CD4-positive, alpha-beta T cell treated with Interleukin-1 beta for 1 hour (primary cell): Measurements from ENCODE around the gene TBX21.

Source experiments
- DNase-seq, 2 donors: peaks; one replicate each; pipeline ENCODE4 v3.0.0-alpha.2; 2020 to 2022

TBX21 gene

GRCh38 chr17:47776330-47777197 is 43.5 kb downstream of the TBX21 start:
- peak; percentile 31 to 61 for DNase-seq

DNA sequence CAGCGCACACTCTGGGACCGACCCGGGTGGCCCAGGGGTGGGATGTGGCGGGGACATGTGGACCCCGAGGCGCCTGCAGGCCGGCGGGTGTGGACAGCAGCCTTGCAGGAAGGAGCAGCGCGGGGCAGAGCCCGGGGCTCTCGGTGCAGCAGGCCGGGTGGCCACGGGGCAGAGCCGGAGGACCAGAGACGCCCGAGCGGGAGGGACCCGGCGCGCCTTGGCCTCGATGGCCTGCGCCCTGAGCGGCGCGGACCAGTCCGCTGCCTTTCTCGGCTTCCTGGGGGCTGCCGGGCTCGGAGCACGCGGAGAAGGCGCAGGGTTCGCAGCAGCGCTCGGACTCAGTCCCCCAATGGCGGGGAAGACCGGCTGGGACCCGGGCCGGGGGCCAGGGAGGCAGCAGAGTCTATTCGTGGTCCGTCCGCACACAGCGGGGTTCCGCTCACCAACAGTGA is 45.2 kb downstream of the TBX21 start:
- no peak for DNase-seq

DNA sequence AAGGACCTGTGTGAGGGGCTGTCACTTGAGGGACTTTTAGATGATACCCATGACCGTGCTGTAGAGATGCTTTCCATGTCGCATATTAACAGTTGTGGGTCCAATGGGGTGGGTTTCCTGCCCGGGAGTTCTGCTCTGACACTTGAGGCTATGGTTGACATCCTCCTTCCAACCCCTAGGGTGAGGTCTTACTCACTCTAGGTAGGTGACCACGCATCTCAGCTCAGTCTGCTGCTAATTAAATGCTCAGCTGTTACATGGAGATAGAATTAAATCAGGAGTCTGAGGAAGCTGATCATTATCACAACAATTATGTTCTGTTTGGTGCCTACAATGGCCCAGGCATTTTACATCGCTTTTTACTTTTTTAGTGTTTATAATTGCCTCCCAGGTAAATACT is 48.4 kb downstream of the TBX21 start:
- no peak for DNase-seq

DNA sequence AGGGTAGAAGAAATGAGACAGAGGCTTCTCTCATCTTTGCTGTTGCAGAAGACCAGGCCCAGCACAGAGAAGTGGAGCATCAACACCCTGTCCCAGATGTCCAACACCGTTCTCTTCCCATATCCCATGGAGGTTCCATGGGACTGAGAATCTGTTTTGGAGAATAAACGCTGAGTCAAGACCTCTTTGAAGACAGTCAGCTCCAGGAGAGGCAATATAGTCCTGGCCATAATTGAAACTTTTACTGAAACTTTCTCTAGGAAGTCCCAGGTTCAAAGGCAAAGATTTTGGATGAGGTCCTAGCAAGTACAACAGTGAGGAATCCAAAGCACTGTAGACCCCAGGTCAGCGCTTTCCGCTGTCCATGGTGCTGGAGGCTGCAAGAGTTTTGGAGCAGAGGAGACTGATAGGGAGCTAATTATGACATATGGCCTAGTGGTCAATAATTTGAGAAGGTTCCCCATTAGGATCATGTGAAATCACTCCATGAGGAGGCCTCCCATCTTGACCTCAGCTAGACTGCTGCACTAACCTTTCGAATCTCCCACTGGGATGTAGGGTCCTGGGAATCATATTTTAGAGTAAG is 52.6 kb downstream of the TBX21 start:
- DNase-seq = no peak

DNA sequence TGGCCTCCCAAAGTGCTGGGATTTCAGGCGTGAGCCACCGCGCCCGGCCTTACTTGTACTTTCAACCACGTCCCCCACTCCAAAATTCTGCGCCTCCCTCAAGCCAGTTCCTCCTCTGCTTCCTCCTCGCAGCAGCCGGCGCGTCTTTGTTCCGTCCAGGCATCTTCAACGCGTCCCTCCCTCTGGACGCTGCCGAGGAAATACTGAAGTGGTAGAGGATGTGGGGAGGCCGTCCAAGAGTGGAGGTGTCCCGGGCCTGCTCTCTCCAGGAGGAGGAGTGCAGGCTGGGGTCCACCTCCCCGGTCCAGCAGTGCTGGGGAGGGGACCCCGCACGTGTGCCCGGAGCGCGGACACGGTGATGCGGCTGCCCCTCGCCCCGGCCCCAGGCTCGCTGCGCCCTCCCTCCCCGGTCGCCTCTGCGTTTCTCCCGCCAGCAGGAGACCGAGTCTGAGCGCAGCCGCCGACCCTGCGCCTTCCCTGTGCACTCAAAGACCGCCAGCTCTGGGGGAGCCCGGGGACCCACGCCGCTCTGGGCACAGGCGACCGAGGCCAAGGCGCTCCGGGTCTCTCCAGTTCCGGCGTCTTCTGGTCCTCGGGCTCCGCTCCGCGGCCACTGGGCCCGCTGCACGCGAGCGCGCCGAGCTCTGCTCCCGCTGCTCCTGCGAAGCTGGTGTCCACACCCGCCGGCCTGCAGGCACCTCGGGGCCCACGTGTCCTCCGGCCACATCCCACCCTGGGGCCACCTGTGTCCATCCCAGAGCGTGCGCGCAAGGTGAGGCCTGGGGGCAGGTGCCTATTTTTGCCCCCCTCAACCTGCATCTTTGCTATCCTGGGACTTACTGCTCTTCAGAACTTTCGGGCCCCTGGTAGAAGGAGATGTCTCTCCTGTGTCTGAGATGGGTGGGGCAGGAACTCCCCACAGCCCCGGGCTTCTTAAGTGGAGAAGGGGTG is 56.9 kb downstream of the TBX21 start:
- DNase-seq = peak; percentile 54 to 57

- DNase-seq = no peak
Measured at GRCh38 chr17:47791025-47791424, 58.0 kb downstream of the TBX21 start.

DNA sequence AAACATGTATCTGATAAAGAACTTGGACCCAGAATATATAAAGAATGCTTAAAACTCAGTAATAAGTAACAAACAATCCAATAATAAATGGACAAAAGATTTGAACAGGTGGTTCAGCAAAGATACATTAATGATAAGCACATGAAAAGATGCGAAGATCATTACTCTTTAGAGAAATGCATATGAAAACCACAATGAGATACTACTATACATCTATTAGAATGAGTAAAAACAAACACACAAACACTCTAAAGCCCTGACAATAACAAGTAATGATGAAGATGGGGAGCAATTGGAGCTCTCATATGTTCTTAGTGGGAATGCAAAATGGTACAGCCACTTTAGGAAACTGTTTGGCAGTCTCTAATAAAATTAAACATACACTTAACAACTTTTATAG is 59.4 kb downstream of the TBX21 start:
- DNase-seq = no peak

- no peak for DNase-seq
Measured at GRCh38 chr17:47792979-47793378, 59.9 kb downstream of the TBX21 start.
